Liver (tissue), 9 donors: Measurements from ENCODE around the gene HIVEP2. TPM values are rescaled to one million over a fixed set of nuclear protein-coding genes. Genes with fewer than 3 reads are reported as not detected.

Experiments
- DNase-seq: peaks from one replicate; pipeline ENCODE4 v3.0.0-alpha.2; 2017; ENCODE audit warnings: low spot score
- H3K27ac ChIP-seq, 2 donors: one replicate each; pipeline ENCODE4 v1.7.0; 2013; ENCODE audit warnings: inconsistent platforms in 2 of 2, low read length in 2 of 2, control low read depth in 1 of 2, low read depth in 1 of 2, mild to moderate bottlenecking in 1 of 2
- H3K27me3 ChIP-seq, 4 donors: one replicate each; pipeline versions ENCODE4 v1.6.1 to v1.7.0; 2013; ENCODE audit warnings: low read length in 3 of 4, inconsistent platforms in 1 of 4, mild to moderate bottlenecking in 1 of 4, moderate library complexity in 1 of 4; ENCODE audit not compliant: control insufficient read depth in 4 of 4, insufficient read depth in 4 of 4
- H3K36me3 ChIP-seq, 4 donors: one replicate each; pipeline versions ENCODE4 v1.6.1 to v1.7.0; 2013; ENCODE audit warnings: low read length in 3 of 4, mild to moderate bottlenecking in 3 of 4, low read depth in 1 of 4, moderate library complexity in 1 of 4; ENCODE audit not compliant: control insufficient read depth in 4 of 4, insufficient read depth in 3 of 4
- H3K4me1 ChIP-seq, 4 donors: one replicate each; pipeline versions ENCODE4 v1.6.1 to v1.7.0; 2013; ENCODE audit warnings: low read length in 3 of 4, mild to moderate bottlenecking in 3 of 4, moderate library complexity in 1 of 4; ENCODE audit not compliant: control insufficient read depth in 4 of 4, insufficient read depth in 4 of 4
- H3K4me3 ChIP-seq, 3 donors: one replicate each; pipeline versions ENCODE4 v1.6.1 to v1.7.0; 2013; ENCODE audit warnings: low read length in 3 of 3, control low read depth in 1 of 3, low read depth in 1 of 3, mild to moderate bottlenecking in 1 of 3
- H3K9ac ChIP-seq, 2 donors: one replicate each; pipeline ENCODE4 v1.7.0; 2013; ENCODE audit warnings: low read length in 2 of 2, mild to moderate bottlenecking in 2 of 2, moderate library complexity in 2 of 2, control low read depth in 1 of 2, low read depth in 1 of 2
- H3K9me3 ChIP-seq, 4 donors: one replicate each; pipeline versions ENCODE4 v1.6.1 to v1.7.0; 2013; ENCODE audit warnings: low read length in 3 of 4; ENCODE audit not compliant: control insufficient read depth in 4 of 4
- EGR1 ChIP-seq, 2 donors: IDR thresholded peaks; 2 replicates each; pipeline ENCODE4 v1.6.1; 2016 to 2018; ENCODE audit warnings: antibody characterized with exemption in 2 of 2, low read depth in 2 of 2
- FOXA1 ChIP-seq: IDR thresholded peaks from 2 replicates; pipeline ENCODE4 v1.6.1; 2016; ENCODE audit warnings: antibody characterized with exemption
- FOXA2 ChIP-seq: IDR thresholded peaks from 2 replicates; pipeline ENCODE4 v1.6.1; 2016; ENCODE audit warnings: antibody characterized with exemption
- GABPA ChIP-seq, 2 donors: IDR thresholded peaks in 1 of 2; conservative IDR thresholded peaks in 1 of 2; 2 replicates each; pipeline ENCODE4 v1.6.1; 2016; ENCODE audit warnings: antibody characterized with exemption in 2 of 2, mild to moderate bottlenecking in 1 of 2, moderate library complexity in 1 of 2
- HNF4A ChIP-seq, 2 donors: conservative IDR thresholded peaks; 2 replicates each; pipeline ENCODE4 v1.6.1; 2016; ENCODE audit warnings: antibody characterized with exemption in 2 of 2, mild to moderate bottlenecking in 2 of 2
- HNF4G ChIP-seq: IDR thresholded peaks from 2 replicates; pipeline ENCODE4 v1.6.1; 2016; ENCODE audit warnings: antibody characterized with exemption
- JUND ChIP-seq, 2 donors: IDR thresholded peaks; 2 replicates each; pipeline ENCODE4 v1.6.1; 2016; ENCODE audit warnings: antibody characterized with exemption in 2 of 2
- NR2F2 ChIP-seq: IDR thresholded peaks from 2 replicates; pipeline ENCODE4 v1.6.1; 2016; ENCODE audit warnings: antibody characterized with exemption
- RAD21 ChIP-seq, 2 donors: IDR thresholded peaks; 2 replicates each; pipeline ENCODE4 v1.6.1; 2016; ENCODE audit warnings: antibody characterized with exemption in 2 of 2, mild to moderate bottlenecking in 2 of 2
- RXRA ChIP-seq, 2 donors: IDR thresholded peaks; 2 replicates each; pipeline ENCODE4 v1.6.1; 2017 to 2018; ENCODE audit warnings: antibody characterized with exemption in 2 of 2, mild to moderate bottlenecking in 1 of 2
- SP1 ChIP-seq: IDR thresholded peaks from 2 replicates; pipeline ENCODE4 v1.6.1; 2018; ENCODE audit warnings: antibody characterized with exemption, mild to moderate bottlenecking
- TAF1 ChIP-seq: conservative IDR thresholded peaks from 2 replicates; pipeline ENCODE4 v1.6.1; 2016; ENCODE audit warnings: antibody characterized with exemption, mild to moderate bottlenecking
- YY1 ChIP-seq: IDR thresholded peaks from 2 replicates; pipeline ENCODE4 v1.6.1; 2016; ENCODE audit warnings: antibody characterized with exemption, mild to moderate bottlenecking
- WGBS: extraction: QIAGEN DNeasy Blood & Tissue Kit; methylation state at CpG from one replicate; pipeline ENCODE4 v1.1.7; 2013; 5-methylcytosine and 5-hydroxymethylcytosine counted together
- polyA plus RNA-seq, 2 donors: library from polyadenylated mRNA; stranded (reverse) in 1 of 2; unstranded in 1 of 2; fragments of 200-250 nt in 1 of 2; fragments of >200 nt in 1 of 2; fragmentation: Nextera tagmentation in 1 of 2; extraction: Ambion mirVana in 1 of 2; gene quantifications; one replicate each; pipeline versions ENCODE4 v1.2.1 to v1.2.3, GENCODE V29; 2013 to 2015
- total RNA-seq, 2 donors: library from RNA; depleted of rRNA; stranded (reverse); fragments of >200 nt; gene quantifications; one replicate each; pipeline ENCODE4 v1.2.3, GENCODE V29; 2014
- TF ChIP-seq, protein P1 (sequence below): fragments of 150-350 bp; IDR thresholded peaks from 2 replicates; pipeline ENCODE4 v1.5.1; 2017; ENCODE audit warnings: improper control_type of control experiment, low read depth, low read length; ENCODE audit not compliant: missing input control
- TF ChIP-seq, protein P2 (sequence below): IDR thresholded peaks from 2 replicates; pipeline ENCODE4 v1.6.1; 2016; ENCODE audit warnings: antibody characterized with exemption
- TF ChIP-seq, protein P3 (sequence below): IDR thresholded peaks from 2 replicates; pipeline ENCODE4 v1.6.1; 2016; ENCODE audit warnings: antibody characterized with exemption
- TF ChIP-seq, protein P4 (sequence below): IDR thresholded peaks from 2 replicates; pipeline ENCODE4 v1.6.1; 2016; ENCODE audit warnings: antibody characterized with exemption
- TF ChIP-seq, protein P5 (sequence below): IDR thresholded peaks from 2 replicates; pipeline ENCODE4 v1.6.1; 2016; ENCODE audit warnings: antibody characterized with exemption, mild to moderate bottlenecking
- donor health status: healthy.
- donor health status: healthy.
- donor health status: healthy.
- donor health status: healthy.
- donor health status: healthy.

HIVEP2 gene
- total and polyA plus RNA-seq, 4 donors, result 0.82 to 6.6 (median 1.3) TPM

DNA sequence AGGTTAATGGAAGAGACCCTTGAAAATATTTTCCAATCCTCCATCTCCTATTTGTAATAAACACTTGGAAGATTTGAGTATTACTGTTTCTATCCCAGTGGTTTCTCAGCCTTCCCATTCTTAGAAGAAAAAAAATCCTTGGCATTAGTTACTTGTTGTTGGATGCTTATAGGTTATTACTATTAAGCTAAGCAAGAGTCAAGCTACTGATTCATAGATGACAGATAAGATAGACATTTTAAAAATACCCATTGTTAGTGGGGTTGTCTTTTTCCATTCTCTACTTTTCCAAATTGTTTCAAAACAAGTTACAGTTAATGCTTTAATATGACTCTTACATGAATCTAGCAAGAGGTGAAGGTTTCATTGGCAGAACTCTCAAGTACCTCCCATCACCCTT, 158.5 kb downstream of the HIVEP2 start:
- no peak overlapping the region for H3K9ac ChIP-seq
- TF ChIP-seq RAD21 (IDR thresholded peaks at IDR 0.05) (no peak), HNF4A (conservative IDR thresholded peaks at IDR 0.05) (no peak)
- TF ChIP-seq, protein P1, sequence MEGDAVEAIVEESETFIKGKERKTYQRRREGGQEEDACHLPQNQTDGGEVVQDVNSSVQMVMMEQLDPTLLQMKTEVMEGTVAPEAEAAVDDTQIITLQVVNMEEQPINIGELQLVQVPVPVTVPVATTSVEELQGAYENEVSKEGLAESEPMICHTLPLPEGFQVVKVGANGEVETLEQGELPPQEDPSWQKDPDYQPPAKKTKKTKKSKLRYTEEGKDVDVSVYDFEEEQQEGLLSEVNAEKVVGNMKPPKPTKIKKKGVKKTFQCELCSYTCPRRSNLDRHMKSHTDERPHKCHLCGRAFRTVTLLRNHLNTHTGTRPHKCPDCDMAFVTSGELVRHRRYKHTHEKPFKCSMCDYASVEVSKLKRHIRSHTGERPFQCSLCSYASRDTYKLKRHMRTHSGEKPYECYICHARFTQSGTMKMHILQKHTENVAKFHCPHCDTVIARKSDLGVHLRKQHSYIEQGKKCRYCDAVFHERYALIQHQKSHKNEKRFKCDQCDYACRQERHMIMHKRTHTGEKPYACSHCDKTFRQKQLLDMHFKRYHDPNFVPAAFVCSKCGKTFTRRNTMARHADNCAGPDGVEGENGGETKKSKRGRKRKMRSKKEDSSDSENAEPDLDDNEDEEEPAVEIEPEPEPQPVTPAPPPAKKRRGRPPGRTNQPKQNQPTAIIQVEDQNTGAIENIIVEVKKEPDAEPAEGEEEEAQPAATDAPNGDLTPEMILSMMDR, result no peak
- TF ChIP-seq, protein P2, sequence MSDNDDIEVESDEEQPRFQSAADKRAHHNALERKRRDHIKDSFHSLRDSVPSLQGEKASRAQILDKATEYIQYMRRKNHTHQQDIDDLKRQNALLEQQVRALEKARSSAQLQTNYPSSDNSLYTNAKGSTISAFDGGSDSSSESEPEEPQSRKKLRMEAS, result no peak
- no peaks in the 10 kb centered on the region for H3K27me3 ChIP-seq
- H3K4me3 ChIP-seq, result no peak overlapping the region
- no peaks in the 10 kb centered on the region for H3K36me3 ChIP-seq
- H3K27ac ChIP-seq, result no peak overlapping the region
- H3K9me3 ChIP-seq, result no peaks in the 10 kb centered on the region
- no peaks in the 10 kb centered on the region for H3K4me1 ChIP-seq
- DNase-seq, result no peak

DNA sequence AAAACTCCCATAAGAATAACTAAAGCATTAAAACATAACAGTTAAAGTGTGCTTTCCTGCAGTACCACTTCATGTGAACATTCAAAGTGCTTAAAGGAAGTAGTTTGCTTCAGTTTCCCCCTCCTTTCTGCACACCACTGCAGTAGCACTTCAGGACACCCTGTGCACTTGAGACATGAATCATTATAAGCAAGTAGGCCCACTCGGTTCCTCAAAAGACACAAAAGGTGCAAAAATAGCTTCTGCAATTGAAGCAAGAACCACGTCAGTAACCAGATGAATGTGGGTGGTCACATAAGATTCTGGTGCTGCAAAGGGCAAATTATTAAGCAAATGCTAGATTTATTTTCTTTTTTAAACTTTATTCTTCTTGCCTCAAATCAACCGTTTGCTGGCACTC, 160.6 kb downstream of the HIVEP2 start:
- TF ChIP-seq YY1 (no peak), HNF4G (no peak), FOXA2 (no peak), JUND (IDR thresholded peaks at IDR 0.05) (no peak), GABPA (IDR thresholded peaks at IDR 0.05 in 1 of 2, conservative IDR thresholded peaks at IDR 0.05 in 1 of 2) (no peak)
- no peak overlapping the region for H3K27ac ChIP-seq
- no peaks in the 10 kb centered on the region for H3K4me1 ChIP-seq
- H3K9ac ChIP-seq, result no peak overlapping the region
- no peak for DNase-seq
- H3K27me3 ChIP-seq, result no peaks in the 10 kb centered on the region
- no peak overlapping the region for H3K4me3 ChIP-seq
- 84% methylated on average over 3 of the region's 3 CpGs for WGBS
- H3K36me3 ChIP-seq, result no peaks in the 10 kb centered on the region
- no peaks in the 10 kb centered on the region for H3K9me3 ChIP-seq

DNA sequence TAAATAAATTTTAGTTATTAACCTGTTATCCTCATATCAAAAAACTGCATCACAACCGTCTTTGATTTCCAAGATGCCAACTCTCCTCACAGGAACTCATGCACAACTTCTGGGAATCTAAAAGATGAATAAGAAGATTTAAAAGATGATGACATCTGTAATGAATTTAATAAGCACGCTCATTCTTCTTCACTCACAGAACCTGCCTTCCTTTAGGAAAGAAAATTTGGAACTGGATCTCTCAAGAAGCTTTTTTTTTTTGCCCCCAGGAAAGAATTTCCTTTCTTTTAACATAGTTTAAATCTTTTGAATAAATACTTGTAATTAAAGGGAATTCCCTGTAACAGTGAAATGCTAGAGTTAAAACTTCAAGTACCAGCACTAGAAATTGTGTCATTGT, 161.5 kb downstream of the HIVEP2 start:
- Histone ChIP-seq H3K9ac (no peak overlapping the region), H3K27me3 (no peaks in the 10 kb centered on the region), H3K27ac (no peak overlapping the region), H3K4me1 (no peaks in the 10 kb centered on the region), H3K9me3 (no peaks in the 10 kb centered on the region), H3K4me3 (no peak overlapping the region), H3K36me3 (no peaks in the 10 kb centered on the region)
- WGBS, result 79% methylated on average over 2 of the region's 2 CpGs
- no peak for TF ChIP-seq FOXA1
- no peak for TF ChIP-seq HNF4A (conservative IDR thresholded peaks at IDR 0.05)
- no peak for TF ChIP-seq NR2F2
- TF ChIP-seq JUND (IDR thresholded peaks at IDR 0.05), result no peak
- TF ChIP-seq TAF1, result no peak
- TF ChIP-seq, protein P3, sequence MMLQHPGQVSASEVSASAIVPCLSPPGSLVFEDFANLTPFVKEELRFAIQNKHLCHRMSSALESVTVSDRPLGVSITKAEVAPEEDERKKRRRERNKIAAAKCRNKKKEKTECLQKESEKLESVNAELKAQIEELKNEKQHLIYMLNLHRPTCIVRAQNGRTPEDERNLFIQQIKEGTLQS, result no peak
- TF ChIP-seq EGR1 (IDR thresholded peaks at IDR 0.05; ENCODE audit: low read depth in 2 of 2), result no peak
- TF ChIP-seq, protein P1, result no peak
- TF ChIP-seq YY1, result no peak
- TF ChIP-seq, protein P4, sequence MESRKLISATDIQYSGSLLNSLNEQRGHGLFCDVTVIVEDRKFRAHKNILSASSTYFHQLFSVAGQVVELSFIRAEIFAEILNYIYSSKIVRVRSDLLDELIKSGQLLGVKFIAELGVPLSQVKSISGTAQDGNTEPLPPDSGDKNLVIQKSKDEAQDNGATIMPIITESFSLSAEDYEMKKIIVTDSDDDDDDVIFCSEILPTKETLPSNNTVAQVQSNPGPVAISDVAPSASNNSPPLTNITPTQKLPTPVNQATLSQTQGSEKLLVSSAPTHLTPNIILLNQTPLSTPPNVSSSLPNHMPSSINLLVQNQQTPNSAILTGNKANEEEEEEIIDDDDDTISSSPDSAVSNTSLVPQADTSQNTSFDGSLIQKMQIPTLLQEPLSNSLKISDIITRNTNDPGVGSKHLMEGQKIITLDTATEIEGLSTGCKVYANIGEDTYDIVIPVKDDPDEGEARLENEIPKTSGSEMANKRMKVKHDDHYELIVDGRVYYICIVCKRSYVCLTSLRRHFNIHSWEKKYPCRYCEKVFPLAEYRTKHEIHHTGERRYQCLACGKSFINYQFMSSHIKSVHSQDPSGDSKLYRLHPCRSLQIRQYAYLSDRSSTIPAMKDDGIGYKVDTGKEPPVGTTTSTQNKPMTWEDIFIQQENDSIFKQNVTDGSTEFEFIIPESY, result no peak
- TF ChIP-seq GABPA (IDR thresholded peaks at IDR 0.05 in 1 of 2, conservative IDR thresholded peaks at IDR 0.05 in 1 of 2), result no peak
- TF ChIP-seq RXRA (IDR thresholded peaks at IDR 0.05), result no peak
- no peak for TF ChIP-seq HNF4G
- TF ChIP-seq FOXA2, result no peak
- TF ChIP-seq, protein P2, result no peak
- TF ChIP-seq RAD21 (IDR thresholded peaks at IDR 0.05), result no peak
- TF ChIP-seq, protein P5, sequence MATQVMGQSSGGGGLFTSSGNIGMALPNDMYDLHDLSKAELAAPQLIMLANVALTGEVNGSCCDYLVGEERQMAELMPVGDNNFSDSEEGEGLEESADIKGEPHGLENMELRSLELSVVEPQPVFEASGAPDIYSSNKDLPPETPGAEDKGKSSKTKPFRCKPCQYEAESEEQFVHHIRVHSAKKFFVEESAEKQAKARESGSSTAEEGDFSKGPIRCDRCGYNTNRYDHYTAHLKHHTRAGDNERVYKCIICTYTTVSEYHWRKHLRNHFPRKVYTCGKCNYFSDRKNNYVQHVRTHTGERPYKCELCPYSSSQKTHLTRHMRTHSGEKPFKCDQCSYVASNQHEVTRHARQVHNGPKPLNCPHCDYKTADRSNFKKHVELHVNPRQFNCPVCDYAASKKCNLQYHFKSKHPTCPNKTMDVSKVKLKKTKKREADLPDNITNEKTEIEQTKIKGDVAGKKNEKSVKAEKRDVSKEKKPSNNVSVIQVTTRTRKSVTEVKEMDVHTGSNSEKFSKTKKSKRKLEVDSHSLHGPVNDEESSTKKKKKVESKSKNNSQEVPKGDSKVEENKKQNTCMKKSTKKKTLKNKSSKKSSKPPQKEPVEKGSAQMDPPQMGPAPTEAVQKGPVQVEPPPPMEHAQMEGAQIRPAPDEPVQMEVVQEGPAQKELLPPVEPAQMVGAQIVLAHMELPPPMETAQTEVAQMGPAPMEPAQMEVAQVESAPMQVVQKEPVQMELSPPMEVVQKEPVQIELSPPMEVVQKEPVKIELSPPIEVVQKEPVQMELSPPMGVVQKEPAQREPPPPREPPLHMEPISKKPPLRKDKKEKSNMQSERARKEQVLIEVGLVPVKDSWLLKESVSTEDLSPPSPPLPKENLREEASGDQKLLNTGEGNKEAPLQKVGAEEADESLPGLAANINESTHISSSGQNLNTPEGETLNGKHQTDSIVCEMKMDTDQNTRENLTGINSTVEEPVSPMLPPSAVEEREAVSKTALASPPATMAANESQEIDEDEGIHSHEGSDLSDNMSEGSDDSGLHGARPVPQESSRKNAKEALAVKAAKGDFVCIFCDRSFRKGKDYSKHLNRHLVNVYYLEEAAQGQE, result no peak
- TF ChIP-seq SP1, result no peak
- DNase-seq, result no peak
